IMR-90 (cell line): Measurements from ENCODE around the gene PRKD2. TPM values are rescaled to one million over a fixed set of nuclear protein-coding genes. Genes with fewer than 3 reads are reported as not detected.
A peak's percentile ranks its signal among the peaks of the same experiment; 100 is the strongest.

Experiments
- ATAC-seq: fragments of 200-7000 bp; cut with Tn5 transposase; 2 replicates; pipeline ENCODE4 v1.9.1; 2020; ENCODE audit warnings: low read depth, mild to moderate bottlenecking, moderate library complexity
- BruUV-seq: library from RNA; stranded (reverse); fragments of 400-500 nt; replicated peaks from 2 replicates; lab custom pipeline; 2021; lab: Mats Ljungman, UMichigan
- CTCF ChIA-PET: fragments of 300-600 bp; formaldehyde crosslinking; extraction: SDS; loops from one replicate; lab custom pipeline; 2021; ENCODE audit warnings: antibody characterized with exemption; lab: Yijun Ruan, JAX
- POLR2A ChIA-PET: fragments of 300-600 bp; sonication (Branson Sonifier 250); formaldehyde crosslinking; loops from one replicate; lab custom pipeline; 2022; ENCODE audit warnings: antibody characterized with exemption; ENCODE audit not compliant: unreplicated experiment; lab: Charles Lee
- DNase-seq: peaks from one replicate; pipeline ENCODE4 v3.0.0; 2013
- H2AFZ ChIP-seq: replicated peaks from 2 replicates; pipeline ENCODE3; 2013; ENCODE audit warnings: low read length, mild to moderate bottlenecking; ENCODE audit not compliant: poor library complexity
- H2AK5ac ChIP-seq: 2 replicates; pipeline ENCODE4 v1.6.1; 2013; ENCODE audit warnings: low read depth, low read length, inconsistent platforms
- H2AK9ac ChIP-seq: replicated peaks from 2 replicates; pipeline ENCODE3; 2013; ENCODE audit warnings: mild to moderate bottlenecking, low read depth, low read length, moderate library complexity; ENCODE audit not compliant: poor library complexity
- H2BK120ac ChIP-seq: 2 replicates; pipeline ENCODE4 v1.6.1; 2013; ENCODE audit warnings: low read depth, low read length, inconsistent platforms
- H2BK15ac ChIP-seq: 3 replicates; pipeline ENCODE4 v1.6.1; 2013; ENCODE audit warnings: low read depth, low read length, inconsistent platforms
- H2BK20ac ChIP-seq: 2 replicates; pipeline ENCODE4 v1.6.1; 2013; ENCODE audit warnings: low read depth, mild to moderate bottlenecking, inconsistent platforms, low read length, moderate library complexity
- H2BK5ac ChIP-seq: 2 replicates; pipeline ENCODE4 v1.6.1; 2013; ENCODE audit warnings: mild to moderate bottlenecking, low read depth, low read length, inconsistent platforms; ENCODE audit not compliant: poor library complexity, severe bottlenecking
- H3K14ac ChIP-seq: replicated peaks from 2 replicates; pipeline ENCODE4 v1.6.1; 2013; ENCODE audit warnings: low read depth, low read length, inconsistent platforms
- H3K18ac ChIP-seq: 2 replicates; pipeline ENCODE4 v1.6.1; 2013; ENCODE audit warnings: low read depth, low read length, control low read depth
- H3K23ac ChIP-seq: 2 replicates; pipeline ENCODE4 v1.6.1; 2013; ENCODE audit warnings: low read depth, low read length, inconsistent platforms
- H3K27ac ChIP-seq: 2 replicates; pipeline ENCODE4 v1.5.1; 2013; ENCODE audit warnings: mild to moderate bottlenecking, control low read depth, low read length; ENCODE audit not compliant: insufficient read depth
- H3K27me3 ChIP-seq: 2 replicates; pipeline ENCODE4 v1.6.1; 2013; ENCODE audit warnings: low read length; ENCODE audit not compliant: control insufficient read depth, insufficient read depth
- H3K36me3 ChIP-seq: 2 replicates; pipeline ENCODE4 v1.6.1; 2013; ENCODE audit warnings: low read length, mixed read lengths; ENCODE audit not compliant: control insufficient read depth, insufficient read depth
- H3K4ac ChIP-seq: 2 replicates; pipeline ENCODE4 v1.6.1; 2013; ENCODE audit warnings: low read depth, low read length, inconsistent platforms
- H3K4me1 ChIP-seq: 2 replicates; pipeline ENCODE4 v1.6.1; 2013; ENCODE audit warnings: low read length, mixed read lengths; ENCODE audit not compliant: control insufficient read depth, insufficient read depth
- H3K4me2 ChIP-seq: 2 replicates; pipeline ENCODE4 v1.6.1; 2013; ENCODE audit warnings: low read depth, mild to moderate bottlenecking, control low read depth, low read length, moderate library complexity
- H3K4me3 ChIP-seq: 2 replicates; pipeline ENCODE4 v1.5.1; 2013; ENCODE audit warnings: low read depth, mild to moderate bottlenecking, control low read depth, low read length, moderate library complexity; ENCODE audit not compliant: insufficient read depth
- H3K56ac ChIP-seq: 2 replicates; pipeline ENCODE4 v1.6.1; 2013; ENCODE audit warnings: low read length, inconsistent platforms; ENCODE audit not compliant: insufficient read depth; ENCODE audit errors: extremely low read depth
- H3K79me1 ChIP-seq, 2 experiments: 2 replicates each; pipeline ENCODE4 v1.6.1; 2013; ENCODE audit warnings: low read length in 2 of 2, inconsistent platforms in 1 of 2, low read depth in 1 of 2
- H3K9ac ChIP-seq: 2 replicates; pipeline ENCODE4 v1.6.1; 2013; ENCODE audit warnings: low read depth, low read length, control low read depth
- H3K9me1 ChIP-seq: 2 replicates; pipeline ENCODE4 v1.6.1; 2013; ENCODE audit warnings: low read length, inconsistent platforms; ENCODE audit not compliant: insufficient read depth
- H3K9me3 ChIP-seq: 2 replicates; pipeline ENCODE4 v1.6.1; 2013; ENCODE audit warnings: low read length; ENCODE audit not compliant: control insufficient read depth, insufficient read depth
- H4K20me1 ChIP-seq: 2 replicates; pipeline ENCODE4 v1.6.1; 2013; ENCODE audit warnings: low read length, inconsistent platforms; ENCODE audit not compliant: insufficient read depth
- H4K5ac ChIP-seq: 2 replicates; pipeline ENCODE4 v1.6.1; 2013; ENCODE audit warnings: mild to moderate bottlenecking, low read depth, low read length, control low read depth
- H4K8ac ChIP-seq, 2 experiments: 2 replicates each; pipeline ENCODE4 v1.6.1; 2013; ENCODE audit warnings: low read depth in 2 of 2, low read length in 2 of 2, control low read depth in 1 of 2, inconsistent platforms in 1 of 2
- H4K91ac ChIP-seq: 2 replicates; pipeline ENCODE4 v1.6.1; 2013; ENCODE audit warnings: low read depth, low read length, inconsistent platforms; ENCODE audit not compliant: insufficient read depth
- BHLHE40 ChIP-seq: fragments of 150-350 bp; IDR thresholded peaks from 2 replicates; pipeline ENCODE4 v1.6.1; 2016; ENCODE audit warnings: mild to moderate bottlenecking, low read depth, low read length
- CEBPB ChIP-seq: IDR thresholded peaks from 2 replicates; pipeline ENCODE4 v1.6.1; 2012; ENCODE audit warnings: low read depth, low read length, improper control_type of control experiment
- CHD1 ChIP-seq: IDR thresholded peaks from 2 replicates; pipeline ENCODE4 v1.6.1; 2012; ENCODE audit warnings: low read depth, low read length, improper control_type of control experiment
- FOS ChIP-seq: fragments of 150-350 bp; IDR thresholded peaks from 2 replicates; pipeline ENCODE4 v1.6.1; 2016; ENCODE audit warnings: low read depth, low read length
- MAFK ChIP-seq: IDR thresholded peaks from 2 replicates; pipeline ENCODE4 v1.6.1; 2012; ENCODE audit warnings: low read depth, low read length, improper control_type of control experiment
- MAZ ChIP-seq: IDR thresholded peaks from 2 replicates; pipeline ENCODE4 v1.6.1; 2012; ENCODE audit warnings: low read depth, mild to moderate bottlenecking, low read length, improper control_type of control experiment, moderate library complexity, borderline replicate concordance
- MXI1 ChIP-seq: IDR thresholded peaks from 2 replicates; pipeline ENCODE4 v1.6.1; 2012; ENCODE audit warnings: low read depth, mild to moderate bottlenecking, low read length, moderate library complexity, borderline replicate concordance
- NFE2L2 ChIP-seq: fragments of 150-350 bp; IDR thresholded peaks from 2 replicates; pipeline ENCODE4 v1.6.1; 2016; ENCODE audit warnings: low read depth, mild to moderate bottlenecking, low read length
- POLR2A ChIP-seq: IDR thresholded peaks from 2 replicates; pipeline ENCODE4 v1.6.1; 2012; ENCODE audit warnings: mild to moderate bottlenecking, low read depth, low read length
- RAD21 ChIP-seq: IDR thresholded peaks from 2 replicates; pipeline ENCODE4 v1.6.1; 2012; ENCODE audit warnings: low read length, improper control_type of control experiment
- RCOR1 ChIP-seq: IDR thresholded peaks from 2 replicates; pipeline ENCODE4 v1.6.1; 2012; ENCODE audit warnings: mild to moderate bottlenecking, low read length, improper control_type of control experiment; ENCODE audit not compliant: insufficient replicate concordance
- RFX5 ChIP-seq: IDR thresholded peaks from 2 replicates; pipeline ENCODE4 v1.8.0; 2012; ENCODE audit warnings: low read depth, mild to moderate bottlenecking, low read length, moderate library complexity
- SMC3 ChIP-seq: fragments of 150-350 bp; IDR thresholded peaks from 2 replicates; pipeline ENCODE4 v1.6.1; 2016; ENCODE audit warnings: low read depth, mild to moderate bottlenecking, antibody characterized with exemption, low read length, moderate library complexity
- WGBS, 2 experiments: methylation state at CpG; one replicate each; pipeline versions ENCODE4 v1.1.5 to v1.1.7; 2013; ENCODE audit warnings: missing lambda C conversion rate in 2 of 2; ENCODE audit not compliant: insufficient read length in 1 of 2; ENCODE audit errors: extremely low coverage in 2 of 2; 5-methylcytosine and 5-hydroxymethylcytosine counted together
- dilution Hi-C: fragments of 300-500 bp; cut with HindIII; formaldehyde crosslinking; loops from one replicate; pipeline ENCODE4 v1.14.3; 2018; ENCODE audit warnings: low sequenced_read_pairs; ENCODE audit not compliant: unreplicated experiment
- in situ Hi-C: fragments of 300-500 bp; cut with MboI; formaldehyde crosslinking; loops from 3 replicates; pipeline ENCODE4 v1.14.3; 2019; ENCODE audit warnings: low sequenced_read_pairs, inconsistent platforms, mixed read lengths
- intact Hi-C: fragments of 100-400 bp; cut with micrococcal nuclease; formaldehyde crosslinking; loops from 2 replicates; pipeline ENCODE4 v1.10.0; 2022
- polyA plus RNA-seq, 3 experiments: library from polyadenylated mRNA; depleted of rRNA; stranded (reverse); fragments of >200 nt; gene quantifications; 2 replicates each; pipeline ENCODE4 v1.2.3, GENCODE V29; 2012; ENCODE audit warnings: low replicate concordance in 1 of 3
- total RNA-seq: library from RNA; depleted of rRNA; stranded (reverse); fragments of >200 nt; gene quantifications from 2 replicates; pipeline ENCODE4 v1.2.3, GENCODE V29; 2012
- TF ChIP-seq, protein P1 (sequence below): fragments of 150-350 bp; IDR thresholded peaks from 2 replicates; pipeline ENCODE4 v1.6.1; 2016; ENCODE audit warnings: low read depth, mild to moderate bottlenecking, low read length, moderate library complexity, borderline replicate concordance
- TF ChIP-seq, protein P2 (sequence below): fragments of 150-350 bp; IDR thresholded peaks from 2 replicates; pipeline ENCODE4 v1.6.1; 2017; ENCODE audit warnings: mild to moderate bottlenecking, antibody characterized with exemption, low read length, low read depth
- TF ChIP-seq, protein P3 (sequence below): conservative IDR thresholded peaks from 2 replicates; pipeline ENCODE4 v1.5.1; 2012; ENCODE audit warnings: mild to moderate bottlenecking, low read depth, low read length, improper control_type of control experiment

PRKD2 gene
- total and polyA plus RNA-seq, 2 of the 4 experiments (the other 2 are of a cell fraction), result 9.9 to 19.6 TPM

DNA sequence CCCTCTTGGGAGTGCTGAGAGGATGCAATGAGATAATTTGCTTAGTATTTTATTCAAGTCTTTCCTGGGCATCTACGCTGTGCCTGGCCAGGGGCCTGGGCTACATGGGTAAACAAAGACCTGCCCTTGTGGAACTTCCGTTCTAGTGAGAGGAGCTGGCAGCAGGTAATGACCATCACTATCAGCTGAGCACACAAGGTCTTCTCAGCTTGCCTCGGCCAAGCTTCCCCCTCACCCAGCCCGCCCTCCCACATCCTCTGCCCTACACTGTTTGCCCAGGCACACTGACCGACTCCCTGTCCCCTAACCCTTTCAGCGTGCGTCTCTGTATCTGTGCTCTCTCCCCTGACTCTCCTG is 20.4 kb upstream of the PRKD2 start:
- Histone ChIP-seq H3K4ac (no peak overlapping the region), H2BK20ac (no peak overlapping the region), H3K18ac (no peak overlapping the region), H3K4me3 (no peak overlapping the region), H3K56ac (no peak overlapping the region), H3K4me1 (peaks cover 29% of the 10 kb centered on the region), H2AK5ac (no peak overlapping the region), H3K9ac (no peak overlapping the region), H3K36me3 (peaks cover 51% of the 10 kb centered on the region), H3K9me1 (peaks cover 25% of the 10 kb centered on the region), H2BK120ac (no peak overlapping the region), H3K27ac (peak overlapping the region; percentile 38; the same call in 1 of the 2 replicates), H3K14ac (no peak overlapping the region), H3K27me3 (no peaks in the 10 kb centered on the region), H4K8ac (no peak overlapping the region), H3K9me3 (no peaks in the 10 kb centered on the region), H2BK15ac (no peak overlapping the region), H4K91ac (no peak overlapping the region), H2BK5ac (no peak overlapping the region), H4K5ac (no peak overlapping the region), H3K23ac (no peak overlapping the region), H4K20me1 (peaks cover 85% of the 10 kb centered on the region), H3K79me1 (peaks cover 38 to 83% of the 10 kb centered on the region in 2 experiments), H3K4me2 (no peak overlapping the region), H2AFZ (no peak overlapping the region), H2AK9ac (no peak overlapping the region)
- TF ChIP-seq RFX5 (no peak), SMC3 (no peak), FOS (no peak), POLR2A (no peak), RAD21 (no peak), CHD1 (no peak), MAZ (no peak), CEBPB (no peak), NFE2L2 (no peak), MXI1 (no peak), RCOR1 (no peak), BHLHE40 (no peak), MAFK (no peak)
- TF ChIP-seq, protein P1, sequence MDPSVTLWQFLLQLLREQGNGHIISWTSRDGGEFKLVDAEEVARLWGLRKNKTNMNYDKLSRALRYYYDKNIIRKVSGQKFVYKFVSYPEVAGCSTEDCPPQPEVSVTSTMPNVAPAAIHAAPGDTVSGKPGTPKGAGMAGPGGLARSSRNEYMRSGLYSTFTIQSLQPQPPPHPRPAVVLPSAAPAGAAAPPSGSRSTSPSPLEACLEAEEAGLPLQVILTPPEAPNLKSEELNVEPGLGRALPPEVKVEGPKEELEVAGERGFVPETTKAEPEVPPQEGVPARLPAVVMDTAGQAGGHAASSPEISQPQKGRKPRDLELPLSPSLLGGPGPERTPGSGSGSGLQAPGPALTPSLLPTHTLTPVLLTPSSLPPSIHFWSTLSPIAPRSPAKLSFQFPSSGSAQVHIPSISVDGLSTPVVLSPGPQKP, result no peak
- TF ChIP-seq, protein P2, sequence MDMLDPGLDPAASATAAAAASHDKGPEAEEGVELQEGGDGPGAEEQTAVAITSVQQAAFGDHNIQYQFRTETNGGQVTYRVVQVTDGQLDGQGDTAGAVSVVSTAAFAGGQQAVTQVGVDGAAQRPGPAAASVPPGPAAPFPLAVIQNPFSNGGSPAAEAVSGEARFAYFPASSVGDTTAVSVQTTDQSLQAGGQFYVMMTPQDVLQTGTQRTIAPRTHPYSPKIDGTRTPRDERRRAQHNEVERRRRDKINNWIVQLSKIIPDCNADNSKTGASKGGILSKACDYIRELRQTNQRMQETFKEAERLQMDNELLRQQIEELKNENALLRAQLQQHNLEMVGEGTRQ, result no peak
- TF ChIP-seq, protein P3, sequence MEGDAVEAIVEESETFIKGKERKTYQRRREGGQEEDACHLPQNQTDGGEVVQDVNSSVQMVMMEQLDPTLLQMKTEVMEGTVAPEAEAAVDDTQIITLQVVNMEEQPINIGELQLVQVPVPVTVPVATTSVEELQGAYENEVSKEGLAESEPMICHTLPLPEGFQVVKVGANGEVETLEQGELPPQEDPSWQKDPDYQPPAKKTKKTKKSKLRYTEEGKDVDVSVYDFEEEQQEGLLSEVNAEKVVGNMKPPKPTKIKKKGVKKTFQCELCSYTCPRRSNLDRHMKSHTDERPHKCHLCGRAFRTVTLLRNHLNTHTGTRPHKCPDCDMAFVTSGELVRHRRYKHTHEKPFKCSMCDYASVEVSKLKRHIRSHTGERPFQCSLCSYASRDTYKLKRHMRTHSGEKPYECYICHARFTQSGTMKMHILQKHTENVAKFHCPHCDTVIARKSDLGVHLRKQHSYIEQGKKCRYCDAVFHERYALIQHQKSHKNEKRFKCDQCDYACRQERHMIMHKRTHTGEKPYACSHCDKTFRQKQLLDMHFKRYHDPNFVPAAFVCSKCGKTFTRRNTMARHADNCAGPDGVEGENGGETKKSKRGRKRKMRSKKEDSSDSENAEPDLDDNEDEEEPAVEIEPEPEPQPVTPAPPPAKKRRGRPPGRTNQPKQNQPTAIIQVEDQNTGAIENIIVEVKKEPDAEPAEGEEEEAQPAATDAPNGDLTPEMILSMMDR, result no peak
- in situ Hi-C loops, result no loop called here
- intact Hi-C loops, result no loop called here
- ATAC-seq (no peak), DNase-seq (no peak)
- ChIA-PET CTCF (no interaction called here), POLR2A (no interaction called here)
- BruUV-seq, result no TSS peak
- 82% methylated on average over 5 of the region's 7 CpGs; no CpG with 5 or more reads in 1 of the 2 experiments for WGBS, 2 experiments
- dilution Hi-C loops, result no loop called here
